Hepatocyte (in vitro differentiated cells): ENCODE results near the gene ABL2. TPM values are rescaled to one million over a fixed set of nuclear protein-coding genes. Genes with fewer than 3 reads are reported as not detected.

Source experiments
- DNase-seq: peaks from one replicate; pipeline ENCODE4 v3.0.0-alpha.2; 2016; ENCODE audit warnings: low spot score
- H2AFZ ChIP-seq: fragments of 200-600 bp; sonication (generic); 2 replicates; pipeline ENCODE4 v1.6.0; 2016; ENCODE audit warnings: antibody characterized with exemption, mild to moderate bottlenecking
- H3K27ac ChIP-seq: fragments of 200-600 bp; sonication (generic); 2 replicates; pipeline ENCODE4 v1.5.1; 2016; ENCODE audit warnings: mild to moderate bottlenecking
- H3K27me3 ChIP-seq: fragments of 200-600 bp; sonication (generic); 2 replicates; pipeline ENCODE4 v1.6.1; 2016
- H3K36me3 ChIP-seq: fragments of 200-600 bp; sonication (generic); replicated peaks from 2 replicates; pipeline ENCODE4 v1.5.1; 2016; ENCODE audit warnings: low read depth; ENCODE audit not compliant: insufficient read depth
- H3K4me1 ChIP-seq: fragments of 200-600 bp; sonication (generic); 2 replicates; pipeline ENCODE4 v1.5.1; 2016; ENCODE audit warnings: mild to moderate bottlenecking, moderate library complexity; ENCODE audit not compliant: insufficient read depth
- H3K4me2 ChIP-seq: fragments of 200-600 bp; sonication (generic); 2 replicates; pipeline ENCODE4 v1.6.0; 2016
- H3K4me3 ChIP-seq: fragments of 200-600 bp; sonication (generic); 2 replicates; pipeline ENCODE4 v1.5.1; 2016; ENCODE audit warnings: mild to moderate bottlenecking
- H3K79me2 ChIP-seq: fragments of 200-600 bp; sonication (generic); 2 replicates; pipeline ENCODE4 v1.6.0; 2017; ENCODE audit warnings: mild to moderate bottlenecking
- H3K9me2 ChIP-seq: fragments of 200-600 bp; sonication (generic); replicated peaks from 2 replicates; pipeline ENCODE4 v1.6.0; 2017; ENCODE audit warnings: mild to moderate bottlenecking; ENCODE audit not compliant: insufficient read depth
- H3K9me3 ChIP-seq: fragments of 200-600 bp; sonication (generic); 2 replicates; pipeline ENCODE4 v1.5.1; 2016; ENCODE audit warnings: low read depth, mild to moderate bottlenecking
- H4K20me1 ChIP-seq: fragments of 200-600 bp; sonication (generic); 2 replicates; pipeline ENCODE4 v1.6.0; 2016; ENCODE audit warnings: mild to moderate bottlenecking; ENCODE audit not compliant: insufficient read depth, poor library complexity, severe bottlenecking
- EZH2 ChIP-seq: fragments of 200-600 bp; sonication (generic); IDR thresholded peaks from 2 replicates; pipeline ENCODE4 v1.6.1; 2016; ENCODE audit warnings: antibody characterized with exemption, mild to moderate bottlenecking, borderline replicate concordance
- EZH2phosphoT487 ChIP-seq: fragments of 200-600 bp; sonication (generic); IDR thresholded peaks from one replicate; pipeline ENCODE4 v1.6.1; 2018; ENCODE audit warnings: antibody characterized with exemption, mild to moderate bottlenecking, low read depth, moderate library complexity; ENCODE audit not compliant: unreplicated experiment, severe bottlenecking
- WGBS: methylation state at CpG from one replicate; pipeline ENCODE4 v1.1.6; 2016; ENCODE audit warnings: low lambda C conversion rate; ENCODE audit errors: missing lambda C conversion rate; 5-methylcytosine and 5-hydroxymethylcytosine counted together
- polyA plus RNA-seq: library from polyadenylated mRNA; unstranded; fragments of >200 nt; fragmentation: Nextera tagmentation; extraction: Ambion mirVana; gene quantifications from 2 replicates; pipeline ENCODE4 v1.2.1, GENCODE V29; 2016
- total RNA-seq: library from RNA; depleted of rRNA; stranded (reverse); fragments of >200 nt; gene quantifications from 2 replicates; pipeline ENCODE4 v1.2.3, GENCODE V29; 2014
- TF ChIP-seq, protein P1 (sequence below): fragments of 200-600 bp; sonication (generic); IDR thresholded peaks from 2 replicates; pipeline ENCODE4 v1.5.1; 2016; ENCODE audit warnings: antibody characterized with exemption, mild to moderate bottlenecking; ENCODE audit not compliant: poor library complexity

The ABL2 gene
- total and polyA plus RNA-seq, 2 experiments from 2014 or later: 8.6 to 11.6 TPM

- DNase-seq: no peak
- Histone ChIP-seq H3K27me3 (no peaks in the 10 kb centered on the region), H3K36me3 (no peaks in the 10 kb centered on the region), H4K20me1 (no peaks in the 10 kb centered on the region), H3K79me2 (peaks cover 50% of the 10 kb centered on the region), H3K4me1 (no peaks in the 10 kb centered on the region), H3K27ac (no peak overlapping the region), H3K9me2 (no peaks in the 10 kb centered on the region), H3K4me3 (no peak overlapping the region), H3K9me3 (no peaks in the 10 kb centered on the region), H2AFZ (no peak overlapping the region), H3K4me2 (no peak overlapping the region)
- TF ChIP-seq EZH2 (no peak), EZH2phosphoT487 (no peak)
- TF ChIP-seq, protein P1, sequence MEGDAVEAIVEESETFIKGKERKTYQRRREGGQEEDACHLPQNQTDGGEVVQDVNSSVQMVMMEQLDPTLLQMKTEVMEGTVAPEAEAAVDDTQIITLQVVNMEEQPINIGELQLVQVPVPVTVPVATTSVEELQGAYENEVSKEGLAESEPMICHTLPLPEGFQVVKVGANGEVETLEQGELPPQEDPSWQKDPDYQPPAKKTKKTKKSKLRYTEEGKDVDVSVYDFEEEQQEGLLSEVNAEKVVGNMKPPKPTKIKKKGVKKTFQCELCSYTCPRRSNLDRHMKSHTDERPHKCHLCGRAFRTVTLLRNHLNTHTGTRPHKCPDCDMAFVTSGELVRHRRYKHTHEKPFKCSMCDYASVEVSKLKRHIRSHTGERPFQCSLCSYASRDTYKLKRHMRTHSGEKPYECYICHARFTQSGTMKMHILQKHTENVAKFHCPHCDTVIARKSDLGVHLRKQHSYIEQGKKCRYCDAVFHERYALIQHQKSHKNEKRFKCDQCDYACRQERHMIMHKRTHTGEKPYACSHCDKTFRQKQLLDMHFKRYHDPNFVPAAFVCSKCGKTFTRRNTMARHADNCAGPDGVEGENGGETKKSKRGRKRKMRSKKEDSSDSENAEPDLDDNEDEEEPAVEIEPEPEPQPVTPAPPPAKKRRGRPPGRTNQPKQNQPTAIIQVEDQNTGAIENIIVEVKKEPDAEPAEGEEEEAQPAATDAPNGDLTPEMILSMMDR: no peak
- WGBS: 96% methylated on average over 1 of the region's 1 CpG
Measured at GRCh38 chr1:179184403-179184802, 45.1 kb downstream of the ABL2 start.

DNA sequence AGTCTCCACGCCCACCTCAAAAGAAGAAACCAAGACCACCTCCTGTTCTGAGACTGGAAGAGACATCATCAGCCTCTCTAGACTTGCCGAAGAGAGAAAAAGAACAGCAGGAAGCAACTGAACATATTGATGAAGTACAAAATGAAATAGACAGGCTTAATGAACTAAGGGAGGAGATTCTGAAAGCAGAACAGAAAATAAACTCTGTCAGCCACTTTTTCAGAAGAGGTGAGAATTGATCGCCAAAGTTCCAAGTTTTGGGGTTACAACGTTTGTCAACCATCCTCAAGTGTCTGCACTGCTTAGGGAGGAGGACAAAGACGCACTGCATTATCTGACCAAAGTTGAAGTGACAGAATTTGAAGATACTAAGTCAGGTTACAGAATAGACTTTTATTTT lies 45.6 kb downstream of the ABL2 start:
- H3K4me3 ChIP-seq: no peak overlapping the region
- H3K9me3 ChIP-seq: no peaks in the 10 kb centered on the region
- no peaks in the 10 kb centered on the region for H3K27me3 ChIP-seq
- H4K20me1 ChIP-seq: no peaks in the 10 kb centered on the region
- H3K79me2 ChIP-seq: peaks cover 54% of the 10 kb centered on the region
- H3K36me3 ChIP-seq: no peaks in the 10 kb centered on the region
- H3K4me2 ChIP-seq: no peak overlapping the region
- no peaks in the 10 kb centered on the region for H3K9me2 ChIP-seq
- TF ChIP-seq EZH2phosphoT487 (no peak), EZH2 (no peak)
- TF ChIP-seq, protein P1: no peak
- no peak for DNase-seq
- H3K4me1 ChIP-seq: no peaks in the 10 kb centered on the region
- WGBS: 96% methylated on average over 5 of the region's 5 CpGs
- no peak overlapping the region for H2AFZ ChIP-seq
- no peak overlapping the region for H3K27ac ChIP-seq

DNA sequence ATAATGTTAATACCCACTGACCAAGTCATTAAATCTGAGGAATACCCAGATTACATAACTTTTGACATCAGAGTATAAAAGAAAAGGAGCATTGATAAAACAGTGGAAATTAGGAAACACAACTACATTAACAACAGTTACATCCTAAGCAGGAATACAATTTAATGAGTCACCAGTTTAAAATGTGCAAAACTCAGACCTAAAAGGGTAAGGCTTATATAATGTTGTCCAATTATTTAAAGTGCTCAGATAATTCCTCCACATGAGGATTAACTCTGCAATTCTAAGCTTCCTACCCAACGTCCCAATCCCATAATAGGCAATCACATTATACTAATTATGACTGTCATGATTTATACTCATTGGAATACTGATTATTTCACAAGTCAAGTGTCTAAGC lies 50.5 kb downstream of the ABL2 start:
- Histone ChIP-seq H3K9me3 (no peaks in the 10 kb centered on the region), H3K4me1 (no peaks in the 10 kb centered on the region), H3K4me2 (no peak overlapping the region), H3K79me2 (peaks cover 58% of the 10 kb centered on the region), H4K20me1 (no peaks in the 10 kb centered on the region), H3K9me2 (no peaks in the 10 kb centered on the region), H3K27ac (no peak overlapping the region), H3K4me3 (no peak overlapping the region), H3K27me3 (no peaks in the 10 kb centered on the region), H2AFZ (no peak overlapping the region), H3K36me3 (no peaks in the 10 kb centered on the region)
- DNase-seq: no peak
- whole genome bisulfite sequencing: 61% methylated on average over 1 of the region's 1 CpG
- no peak for TF ChIP-seq EZH2phosphoT487
- TF ChIP-seq EZH2: no peak
- TF ChIP-seq, protein P1: no peak

GRCh38 chr1:179178183-179178582 lies 51.3 kb downstream of the ABL2 start:
- H3K4me2 ChIP-seq: no peak overlapping the region

More at GRCh38 chr1:179178183-179178582, 51.3 kb downstream of the ABL2 start:
- Histone ChIP-seq H3K4me1 (no peaks in the 10 kb centered on the region), H3K9me2 (no peaks in the 10 kb centered on the region), H3K27ac (no peak overlapping the region), H3K27me3 (no peaks in the 10 kb centered on the region), H3K36me3 (no peaks in the 10 kb centered on the region), H4K20me1 (no peaks in the 10 kb centered on the region), H3K79me2 (peaks cover 62% of the 10 kb centered on the region), H3K4me3 (no peak overlapping the region), H3K9me3 (no peaks in the 10 kb centered on the region), H2AFZ (no peak overlapping the region)
- no peak for DNase-seq
- WGBS: 91% methylated on average over 4 of the region's 4 CpGs
- TF ChIP-seq, protein P1: no peak
- TF ChIP-seq EZH2 (no peak), EZH2phosphoT487 (no peak)
